Ovary (tissue), 9 donors: ENCODE measurements around the gene ST8SIA6. TPM values are rescaled to one million over a fixed set of nuclear protein-coding genes. Genes with fewer than 3 reads are reported as not detected.

ENCODE experiments used
- DNase-seq, 5 donors: peaks; one replicate each; pipeline ENCODE4 v3.0.0-alpha.2; 2019 to 2020
- H3K27ac ChIP-seq, 2 donors: fragments of 200-600 bp; one replicate each; pipeline versions ENCODE4 v1.5.1 to v1.8.0; 2019 to 2022
- H3K27me3 ChIP-seq: fragments of 200-600 bp; one replicate; pipeline ENCODE4 v1.8.0; 2022
- H3K36me3 ChIP-seq: fragments of 200-600 bp; sonication (generic); one replicate; pipeline ENCODE4 v1.5.1; 2019
- H3K4me1 ChIP-seq: one replicate; pipeline ENCODE4 v1.8.1; 2013; ENCODE audit warnings: mild to moderate bottlenecking, moderate library complexity; ENCODE audit not compliant: insufficient read depth
- H3K4me3 ChIP-seq: fragments of 200-600 bp; sonication (generic); one replicate; pipeline ENCODE4 v1.5.1; 2017
- H3K9me3 ChIP-seq, 2 donors: fragments of 200-600 bp in 1 of 2; sonication (generic) in 1 of 2; one replicate each; pipeline versions ENCODE4 v1.5.1 to v1.8.1; 2013 to 2019; ENCODE audit warnings: mild to moderate bottlenecking in 1 of 2, moderate library complexity in 1 of 2
- EP300 ChIP-seq: sonication (generic); formaldehyde crosslinking; IDR thresholded peaks from one replicate; pipeline ENCODE4 v1.6.1; 2017; ENCODE audit warnings: antibody characterized with exemption
- POLR2A ChIP-seq: fragments of 450-650 bp; IDR thresholded peaks from one replicate; pipeline ENCODE4 v1.6.1; 2017; ENCODE audit warnings: antibody characterized with exemption, mild to moderate bottlenecking, moderate library complexity
- WGBS, 3 donors: extraction: QIAGEN DNeasy Blood & Tissue Kit in 1 of 3; methylation state at CpG; one replicate each; pipeline versions ENCODE4 v1.1.5 to v1.1.7; 2013 to 2017; 5-methylcytosine and 5-hydroxymethylcytosine counted together
- intact Hi-C, 4 donors: fragments of 100-400 bp; cut with DNase I; formaldehyde crosslinking; loops; one replicate each; pipeline versions ENCODE4 v1.11.0 to v1.15.1; 2022 to 2023
- polyA plus RNA-seq, 2 donors: library from polyadenylated mRNA; stranded (reverse); fragments of 200-250 nt in 1 of 2; fragments of 350-450 nt in 1 of 2; fragmentation: Illumina TruSeq in 1 of 2; extraction: RNeasy Lipid Tissue Mini Kit (QIAGEN cat#74804) in 1 of 2; gene quantifications; one replicate each; pipeline ENCODE4 v1.2.3, GENCODE V29; 2013 to 2014
- total RNA-seq, 7 donors: library from RNA; depleted of rRNA in 2 of 7; stranded (reverse); fragments of >200 nt in 2 of 7; fragmentation: NEBNext Ultra II Directional in 3 of 7; extraction: Animal tissue kit (Norgen Biotek cat#: 25700) in 3 of 7; gene quantifications; one replicate each; pipeline versions ENCODE4 v1.1.0 to v1.2.4, GENCODE V29; 2016 to 2023
- TF ChIP-seq, protein P1 (sequence below), 3 donors: fragments of 450-650 bp in 2 of 3; fragments of 200-600 bp in 1 of 3; IDR thresholded peaks; one replicate each; pipeline versions ENCODE4 v1.5.1 to v1.8.0; 2016 to 2022; ENCODE audit warnings: antibody characterized with exemption in 3 of 3, mild to moderate bottlenecking in 1 of 3
- donor health status: DM: no; HTN: no; CAD: no; lungs with moderate emphysema.
- donor health status: DM: no; HTN: no; CAD: no.
- donor health status: Bipolar disorder and iron deficiency.
- donor health status: DM: yes; HTN: yes; CAD: no.
- donor health status: DM: no; HTN: no; CAD: no.
- donor health status: DM: yes; HTN: yes; CAD: no.

ST8SIA6 gene
- total and polyA plus RNA-seq, 9 donors, result 0.22 to 2.1 (median 0.95) TPM; not detected in 1

DNA sequence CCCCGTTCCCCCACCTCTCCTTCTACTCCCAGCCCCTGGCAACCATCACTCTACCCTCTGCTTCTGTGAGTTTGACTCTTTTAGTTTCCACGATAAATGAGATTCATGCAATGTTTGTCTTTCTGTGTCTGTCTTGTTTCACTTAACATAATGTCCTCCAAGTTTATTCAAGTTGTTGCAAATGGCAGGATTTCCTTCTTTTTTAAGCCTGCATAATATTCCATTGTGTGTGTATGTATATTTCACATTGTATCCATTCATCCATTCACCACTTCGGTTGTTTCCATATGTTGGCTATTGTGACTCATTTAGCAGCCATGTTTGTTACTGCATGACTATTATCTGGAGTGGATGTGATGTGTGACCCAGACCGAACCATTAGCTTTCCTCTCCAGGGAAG is 162.0 kb downstream of the ST8SIA6 start:
- no peaks in the 10 kb centered on the region for H3K9me3 ChIP-seq
- DNase-seq, result no peak
- H3K27me3 ChIP-seq, result no peaks in the 10 kb centered on the region
- intact Hi-C loops, result loop anchor here in 1 of 4 donors (10.0 kb wide), 1 partner anchor 132 kb away; no protein-coding TSS in a partner anchor
- TF ChIP-seq EP300 (no peak), POLR2A (no peak)
- TF ChIP-seq, protein P1, sequence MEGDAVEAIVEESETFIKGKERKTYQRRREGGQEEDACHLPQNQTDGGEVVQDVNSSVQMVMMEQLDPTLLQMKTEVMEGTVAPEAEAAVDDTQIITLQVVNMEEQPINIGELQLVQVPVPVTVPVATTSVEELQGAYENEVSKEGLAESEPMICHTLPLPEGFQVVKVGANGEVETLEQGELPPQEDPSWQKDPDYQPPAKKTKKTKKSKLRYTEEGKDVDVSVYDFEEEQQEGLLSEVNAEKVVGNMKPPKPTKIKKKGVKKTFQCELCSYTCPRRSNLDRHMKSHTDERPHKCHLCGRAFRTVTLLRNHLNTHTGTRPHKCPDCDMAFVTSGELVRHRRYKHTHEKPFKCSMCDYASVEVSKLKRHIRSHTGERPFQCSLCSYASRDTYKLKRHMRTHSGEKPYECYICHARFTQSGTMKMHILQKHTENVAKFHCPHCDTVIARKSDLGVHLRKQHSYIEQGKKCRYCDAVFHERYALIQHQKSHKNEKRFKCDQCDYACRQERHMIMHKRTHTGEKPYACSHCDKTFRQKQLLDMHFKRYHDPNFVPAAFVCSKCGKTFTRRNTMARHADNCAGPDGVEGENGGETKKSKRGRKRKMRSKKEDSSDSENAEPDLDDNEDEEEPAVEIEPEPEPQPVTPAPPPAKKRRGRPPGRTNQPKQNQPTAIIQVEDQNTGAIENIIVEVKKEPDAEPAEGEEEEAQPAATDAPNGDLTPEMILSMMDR (IDR thresholded peaks at IDR 0.05), result no peak
- H3K36me3 ChIP-seq, result no peaks in the 10 kb centered on the region
- no peak overlapping the region for H3K27ac ChIP-seq
- 71 to 96% (median 96%) methylated on average over 4 of the region's 4 CpGs for WGBS, 3 donors
- H3K4me1 ChIP-seq, result no peaks in the 10 kb centered on the region
- no peak overlapping the region for H3K4me3 ChIP-seq

- TF ChIP-seq, protein P1 (IDR thresholded peaks at IDR 0.05), result peak in 2 of 3 donors; percentile 24 to 28
- TF ChIP-seq EP300, result no peak
- Histone ChIP-seq H3K4me1 (no peaks in the 10 kb centered on the region), H3K36me3 (no peaks in the 10 kb centered on the region), H3K27me3 (no peaks in the 10 kb centered on the region), H3K4me3 (no peak overlapping the region), H3K27ac (no peak overlapping the region), H3K9me3 (no peaks in the 10 kb centered on the region)
- DNase-seq, result no peak
- WGBS, 3 donors, result 26 to 33% (median 28%) methylated on average over 6 of the region's 6 CpGs
- intact Hi-C loops, result loop anchor here in 1 of 4 donors (10.0 kb wide), 1 partner anchor 135 kb away; no protein-coding TSS in a partner anchor
Measured at GRCh38 chr10:17290226-17290625, 164.2 kb downstream of the ST8SIA6 start.

DNA sequence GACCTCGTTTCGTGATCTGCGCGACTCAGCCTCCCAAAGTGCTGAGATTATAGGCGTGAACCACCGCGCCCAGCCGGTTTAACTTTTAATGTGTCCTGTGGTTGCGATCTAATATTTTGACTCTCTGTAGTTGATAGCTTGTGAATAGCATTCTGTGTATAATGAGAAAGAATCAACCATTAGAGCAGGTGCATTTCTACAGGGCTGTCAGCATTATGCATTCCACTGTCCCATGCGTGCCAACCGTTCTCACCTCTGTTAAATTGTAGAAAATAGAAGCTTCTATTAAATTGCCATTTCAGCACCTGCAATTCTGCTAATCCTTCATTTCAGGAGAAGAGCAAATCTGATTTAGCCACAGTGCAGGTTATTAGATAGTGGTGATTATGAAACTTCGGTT is 164.6 kb downstream of the ST8SIA6 start:
- no peaks in the 10 kb centered on the region for H3K4me1 ChIP-seq
- no peak for DNase-seq
- H3K4me3 ChIP-seq, result no peak overlapping the region
- H3K36me3 ChIP-seq, result no peaks in the 10 kb centered on the region
- H3K27me3 ChIP-seq, result no peaks in the 10 kb centered on the region
- WGBS, 3 donors, result 87 to 93% (median 90%) methylated on average over 12 of the region's 12 CpGs
- no peaks in the 10 kb centered on the region for H3K9me3 ChIP-seq
- no peak for TF ChIP-seq POLR2A
- no peak overlapping the region for H3K27ac ChIP-seq
- intact Hi-C loops, result loop anchor here (5.0 to 10.0 kb wide), 3 partner anchors 125 to 143 kb away; no protein-coding TSS in a partner anchor

DNA sequence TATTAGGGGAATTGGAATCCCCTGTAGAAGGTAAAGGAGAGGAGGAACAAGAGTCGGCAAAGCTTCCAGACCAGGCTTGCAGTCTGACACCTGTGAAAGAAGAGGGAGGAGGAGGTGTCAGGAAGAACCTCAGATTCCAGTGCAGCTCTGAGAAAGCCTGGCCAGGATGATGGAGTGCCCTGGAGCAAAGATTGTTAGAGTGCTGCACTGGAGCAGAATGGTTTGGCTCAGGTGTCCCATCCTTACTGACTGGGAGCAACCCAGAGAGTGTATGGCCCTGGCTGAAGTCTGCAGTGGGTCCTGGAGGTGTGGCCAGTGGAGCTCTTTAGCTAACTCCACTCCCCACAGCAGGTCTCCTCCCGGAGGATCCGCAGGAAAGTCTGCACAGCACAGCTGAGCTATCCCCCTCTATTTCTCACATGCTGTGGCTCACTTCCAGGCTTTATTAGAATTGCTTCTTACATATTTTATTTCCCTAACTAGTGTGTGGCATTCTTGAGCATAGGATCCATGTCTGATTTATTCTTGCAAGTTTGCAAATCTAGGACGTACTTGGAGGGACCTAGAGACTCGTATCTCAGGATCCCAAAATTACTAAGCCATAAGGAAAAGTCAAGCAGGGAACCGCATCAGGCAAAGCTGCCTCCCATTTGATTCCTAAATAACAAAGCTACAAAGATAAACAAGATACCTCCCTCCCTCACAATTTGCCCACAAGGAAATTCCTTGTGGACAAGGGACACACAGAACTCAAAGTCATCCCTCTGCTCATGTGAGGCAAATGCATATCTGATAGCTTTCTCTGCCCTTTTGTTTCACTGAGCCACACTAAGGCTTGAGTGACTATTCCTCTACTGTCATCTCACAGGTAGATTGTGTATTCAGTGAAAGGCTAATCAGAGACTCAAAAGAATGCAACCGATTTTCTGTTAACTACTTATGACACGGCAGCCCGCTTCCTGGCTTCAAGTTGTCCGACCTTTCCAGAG is 167.5 kb downstream of the ST8SIA6 start:
- TF ChIP-seq POLR2A (no peak), EP300 (no peak)
- TF ChIP-seq, protein P1 (IDR thresholded peaks at IDR 0.05), result no peak
- no peaks in the 10 kb centered on the region for H3K27me3 ChIP-seq
- H3K27ac ChIP-seq, result no peak overlapping the region
- no peak overlapping the region for H3K4me3 ChIP-seq
- H3K36me3 ChIP-seq, result no peaks in the 10 kb centered on the region
- intact Hi-C loops, result loop anchor here in 3 of 4 donors (5.0 to 10.0 kb wide), 2 partner anchors 128 to 145 kb away; no protein-coding TSS in a partner anchor
- no peaks in the 10 kb centered on the region for H3K4me1 ChIP-seq
- WGBS, 3 donors, result 45 to 56% (median 52%) methylated on average over 10 of the region's 10 CpGs
- peaks cover 0 to 5% of the 10 kb centered on the region in 2 donors for H3K9me3 ChIP-seq
- DNase-seq, result no peak
